ENCODE results near the gene PLCD1.
"Not testable (repeated sequence)": the region's sequence is repeated elsewhere in the genome, so short reads cannot be mapped to it uniquely, and the experiment has no call there.

The PLCD1 gene

DNA sequence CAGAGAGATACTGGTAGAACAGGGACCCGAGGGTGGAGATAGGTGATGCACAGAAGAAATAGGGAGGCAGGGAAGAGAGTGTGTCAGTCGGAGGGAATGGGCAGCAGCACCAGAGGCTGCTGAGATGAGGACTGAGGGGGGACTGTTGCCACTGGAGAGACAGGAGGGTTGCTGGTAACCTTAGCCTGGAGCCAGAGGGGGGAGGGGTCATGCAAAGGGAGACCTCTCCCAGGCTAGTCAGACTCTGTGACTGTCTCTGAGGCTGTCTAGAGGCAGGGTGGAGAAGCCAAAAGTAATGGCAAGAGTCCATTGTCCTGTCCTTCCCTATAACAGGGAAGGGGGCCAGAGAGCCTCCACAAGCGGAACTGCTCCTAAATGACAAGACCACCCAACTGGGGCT is 7.5 kb upstream of the PLCD1 start:
- no peak for DNase-seq (ENCODE audit: low spot score)

DNA sequence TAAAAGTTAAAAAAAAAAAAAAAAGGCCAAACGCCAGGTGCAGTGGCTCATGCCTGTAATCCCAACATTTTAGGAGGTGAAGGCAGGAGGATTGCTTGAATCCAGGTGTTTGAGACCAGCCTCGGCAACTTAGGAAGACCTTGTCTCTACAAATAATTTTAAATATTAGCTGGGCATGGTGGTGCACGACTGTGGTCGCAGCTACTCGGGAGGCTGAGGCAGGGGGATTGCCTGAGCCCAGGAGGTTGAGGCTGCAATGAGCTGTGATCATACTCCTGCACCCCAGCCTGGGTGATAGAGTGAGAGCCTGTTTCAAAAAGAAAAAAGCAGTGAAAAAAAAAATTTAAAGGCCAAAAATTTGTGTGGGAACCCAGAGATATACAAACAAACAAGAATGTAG is 6.8 kb upstream of the PLCD1 start:
- DNase-seq (ENCODE audit: low spot score): no peak

GRCh38 chr3:38034335-38034734 is 4.9 kb upstream of the PLCD1 start:
- not testable (repeated sequence) for DNase-seq (ENCODE audit: low spot score)

DNA sequence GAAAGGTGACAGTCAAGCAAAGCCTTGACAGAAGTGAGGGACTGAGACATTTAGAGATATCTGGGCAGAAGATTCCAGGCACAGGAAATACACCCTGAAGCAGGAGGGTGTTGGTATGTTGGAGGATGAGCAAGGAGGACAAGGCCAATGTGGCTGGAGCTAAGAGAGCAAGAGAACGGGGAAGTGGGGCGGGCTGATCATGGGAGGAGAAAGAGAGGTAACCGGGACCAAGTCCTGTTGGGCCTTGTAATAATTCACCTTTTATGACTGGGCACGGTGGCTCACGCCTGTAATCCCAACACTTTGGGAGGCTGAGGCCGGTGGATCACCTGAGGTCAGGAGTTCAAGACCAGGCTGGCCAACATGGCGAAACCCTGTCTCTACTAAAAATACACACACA is 4.1 kb upstream of the PLCD1 start:
- DNase-seq (ENCODE audit: low spot score): not testable (repeated sequence)

- DNase-seq (ENCODE audit: low spot score): no peak
Measured at GRCh38 chr3:38032328-38032865, 3.0 kb upstream of the PLCD1 start.

DNA sequence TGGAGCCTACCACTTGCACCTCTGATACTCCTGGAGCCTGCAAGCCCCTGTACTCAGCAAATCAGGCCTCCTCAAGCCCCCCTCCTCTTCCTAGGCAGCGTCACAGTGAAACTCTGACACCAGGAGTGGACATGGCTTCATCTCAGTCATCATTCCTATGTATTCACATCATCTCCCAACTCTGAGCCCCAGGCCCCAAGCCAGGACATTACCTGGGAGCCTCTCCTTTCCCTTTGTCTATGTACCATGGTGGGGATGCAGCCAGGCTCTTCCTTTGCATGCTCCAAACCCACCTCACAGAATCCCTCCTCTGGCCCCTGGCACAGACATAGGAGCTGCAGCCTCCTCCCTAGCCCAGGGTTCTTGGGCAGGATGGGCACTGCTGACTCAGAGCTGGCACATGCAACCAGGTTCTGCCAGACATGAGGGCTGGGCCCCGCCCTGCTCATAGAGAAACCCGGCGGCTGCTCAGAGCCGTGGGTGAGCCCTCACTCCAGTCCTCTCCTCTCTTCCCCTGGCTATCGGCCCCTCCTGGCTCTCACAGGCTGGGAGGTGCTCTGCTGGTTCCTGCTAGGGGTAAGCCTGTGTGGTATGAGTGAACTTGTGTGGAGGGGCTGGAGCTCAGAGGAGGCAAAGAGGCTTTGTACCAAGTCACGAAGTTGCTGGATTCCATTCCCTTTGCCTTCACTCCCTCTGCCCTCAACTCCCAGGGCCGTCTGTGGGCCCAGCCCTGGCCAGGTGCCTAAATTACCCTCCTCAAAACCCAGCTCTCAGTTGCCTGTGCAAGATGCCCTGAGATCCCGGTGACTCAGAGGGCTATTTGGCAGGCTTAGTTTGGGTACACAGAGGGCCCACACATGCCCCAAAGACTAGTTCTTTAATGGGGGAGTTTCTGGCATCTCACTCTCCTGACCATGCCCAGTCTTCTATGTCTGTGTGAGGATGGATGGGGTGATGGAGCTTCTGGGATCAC is 1.9 kb upstream of the PLCD1 start:
- DNase-seq (ENCODE audit: low spot score): no peak

- DNase-seq (ENCODE audit: low spot score): no peak
Measured at GRCh38 chr3:38030126-38031021, 932 bp upstream of the PLCD1 start.

DNA sequence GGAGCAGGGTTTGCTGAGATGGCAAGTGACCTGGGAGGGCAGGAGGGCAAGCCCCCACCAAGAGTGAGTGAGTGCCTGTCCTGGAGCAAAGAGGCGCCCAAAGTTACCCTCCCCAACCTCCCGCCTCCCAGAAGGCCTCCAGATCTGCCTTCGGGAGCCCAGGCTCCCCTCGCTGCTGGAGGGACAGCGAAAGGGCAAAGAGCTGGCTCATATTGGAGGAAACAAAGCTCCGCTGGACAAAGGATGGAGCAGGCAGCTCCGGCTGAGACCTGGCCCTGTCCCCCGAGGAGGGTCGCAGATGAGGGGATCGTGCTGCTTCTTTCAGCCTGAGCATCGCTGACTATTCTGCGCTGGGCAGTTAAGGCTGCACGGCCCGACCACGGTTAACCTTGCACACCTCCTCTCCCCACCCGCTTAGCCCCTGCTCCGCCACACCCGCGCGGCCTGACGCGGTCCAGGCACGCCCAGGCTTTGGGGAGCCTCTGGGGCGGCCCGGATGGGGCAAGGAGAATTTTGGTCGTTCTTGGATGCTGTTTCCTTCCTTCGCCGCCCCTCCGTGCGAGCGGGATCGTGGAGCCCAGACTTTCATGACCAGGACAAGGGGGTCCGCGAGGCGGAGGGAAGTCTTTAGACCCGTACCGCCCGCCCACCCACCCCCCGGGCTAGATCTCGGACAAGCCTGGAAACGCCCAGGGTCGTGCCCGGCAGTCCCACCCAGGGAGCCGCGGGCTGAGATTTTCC is 651 bp downstream of the PLCD1 start:
- no peak for DNase-seq (ENCODE audit: low spot score)

DNA sequence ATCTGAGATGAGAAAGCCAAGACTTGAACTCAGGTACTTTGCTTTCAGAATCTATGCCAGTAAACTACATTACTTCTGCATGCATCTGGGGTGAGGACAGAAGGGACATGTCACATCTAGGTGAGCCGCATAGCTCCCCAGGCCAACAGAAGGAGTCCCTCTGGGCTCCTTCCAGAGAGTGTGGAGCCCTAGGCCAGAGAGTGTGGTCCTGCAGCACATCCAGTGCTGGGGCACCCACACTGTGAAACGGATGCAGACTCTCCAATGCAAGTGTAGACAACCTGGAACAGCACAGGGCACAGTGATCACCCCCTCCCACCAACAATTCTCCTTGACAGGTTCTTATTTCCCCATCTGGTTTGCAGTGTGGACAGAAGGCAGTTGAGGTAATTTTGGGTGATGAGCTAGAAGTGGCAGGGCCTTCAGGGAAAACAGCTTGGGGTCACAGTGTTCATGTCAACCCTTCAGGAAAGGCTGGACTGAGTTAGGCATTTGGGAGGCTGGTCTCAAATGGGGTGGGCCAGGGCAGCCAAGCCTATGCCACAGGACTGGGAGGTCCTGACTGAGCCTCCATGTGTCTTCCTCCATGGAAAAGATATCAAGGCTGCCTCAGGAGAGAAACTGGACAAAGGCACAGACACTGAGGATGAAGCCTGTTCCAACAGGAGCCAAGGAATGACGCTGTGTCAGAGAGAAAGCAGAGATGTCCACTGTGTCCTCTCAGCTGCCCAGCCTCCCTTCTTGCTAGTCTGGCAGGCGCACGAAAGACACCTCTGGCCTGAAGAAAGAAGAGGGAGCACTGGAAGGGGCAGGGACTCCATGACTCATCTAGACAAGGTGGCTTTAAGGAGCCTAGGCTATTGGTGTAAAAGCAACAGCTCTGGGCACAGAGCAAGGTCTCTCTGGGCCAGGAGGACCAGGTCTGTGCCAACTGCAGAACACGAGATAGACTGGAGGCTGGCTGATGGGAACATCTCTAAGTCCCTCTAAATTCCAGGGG is 1.7 kb downstream of the PLCD1 start:
- no peak for DNase-seq (ENCODE audit: low spot score)

GRCh38 chr3:38026856-38027255 is 2.6 kb downstream of the PLCD1 start:
- no peak for DNase-seq (ENCODE audit: low spot score)

GRCh38 chr3:38022896-38023709 is 6.3 kb downstream of the PLCD1 start:
- DNase-seq (ENCODE audit: low spot score): no peak

GRCh38 chr3:38022301-38022700 is 7.1 kb downstream of the PLCD1 start:
- no peak for DNase-seq (ENCODE audit: low spot score)

DNA sequence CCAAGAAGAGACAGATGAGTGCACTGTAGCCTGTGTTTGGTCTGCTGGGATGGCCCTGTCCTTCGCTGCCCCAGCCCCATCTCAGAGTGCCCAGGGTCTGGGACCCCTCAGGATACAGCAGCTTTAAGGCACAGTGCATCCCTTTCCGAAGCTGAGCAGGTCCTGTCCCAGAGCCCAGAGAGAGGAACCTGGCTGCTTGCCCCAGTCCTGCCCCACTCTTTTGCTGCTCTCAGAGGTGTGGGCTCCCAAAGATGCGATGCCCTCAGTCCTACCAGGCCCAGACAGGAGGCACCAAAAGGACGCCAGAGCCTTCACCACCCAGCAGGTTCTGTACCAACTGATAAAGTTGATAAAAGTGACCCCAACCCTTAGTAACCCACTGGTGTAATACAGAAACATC is 8.2 kb downstream of the PLCD1 start:
- DNase-seq (ENCODE audit: low spot score): no peak

DNA sequence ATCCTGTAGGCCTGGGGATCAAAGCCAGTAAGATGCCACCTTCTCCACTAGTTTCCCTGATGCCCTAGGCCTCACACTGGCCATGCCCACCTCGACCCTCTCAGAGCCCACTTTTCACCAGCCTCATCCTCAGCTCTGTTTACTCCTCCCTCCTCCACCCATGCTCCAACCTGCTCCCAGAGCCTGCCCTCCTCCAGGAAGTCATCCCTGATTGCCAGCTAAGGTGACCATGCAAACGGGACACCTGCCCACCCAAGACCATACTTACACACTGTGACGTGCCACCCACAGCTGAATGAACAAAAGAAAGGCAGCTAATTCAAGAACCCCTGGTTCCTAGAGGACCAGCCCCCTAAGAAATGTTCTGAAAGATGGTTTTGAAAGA is 9.1 kb downstream of the PLCD1 start:
- DNase-seq (ENCODE audit: low spot score): no peak

GRCh38 chr3:38019658-38020341 is 9.6 kb downstream of the PLCD1 start:
- DNase-seq (ENCODE audit: low spot score): no peak

- DNase-seq (ENCODE audit: low spot score): no peak
Measured at GRCh38 chr3:38018296-38019266, 10.9 kb downstream of the PLCD1 start.

- DNase-seq (ENCODE audit: low spot score): no peak
Measured at GRCh38 chr3:38017445-38018295, 11.8 kb downstream of the PLCD1 start.
